Measurements from ENCODE around the gene CIDEA.
A peak's percentile ranks its signal among the peaks of the same experiment; 100 is the strongest.

CIDEA gene

DNA sequence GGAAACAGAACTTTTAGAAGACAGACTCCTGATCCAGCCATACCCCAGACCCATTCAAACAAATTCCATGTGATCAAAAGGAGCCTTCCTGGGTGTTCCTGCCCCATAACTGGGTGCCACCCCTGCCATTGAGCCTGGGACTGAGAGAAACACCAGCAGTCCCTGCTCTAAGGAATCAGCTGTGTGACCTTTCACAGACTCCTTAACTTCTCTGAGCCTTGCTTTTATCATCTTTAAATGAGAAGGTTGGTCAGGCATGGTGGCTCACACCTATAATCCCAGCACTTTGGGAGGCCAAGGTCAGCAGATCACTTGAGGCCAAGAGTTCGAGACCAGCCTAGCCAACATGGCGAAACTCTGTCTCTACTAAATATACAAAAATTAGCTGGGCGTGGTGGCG lies 20.6 kb downstream of the CIDEA start:
- DNase-seq, result no peak

GRCh38 chr18:12276736-12277554 lies 22.8 kb downstream of the CIDEA start:
- DNase-seq, result no peak

GRCh38 chr18:12278215-12278671 lies 24.1 kb downstream of the CIDEA start:
- no peak for DNase-seq

GRCh38 chr18:12278741-12279682 lies 24.9 kb downstream of the CIDEA start:
- DNase-seq, result peak; percentile 99

DNA sequence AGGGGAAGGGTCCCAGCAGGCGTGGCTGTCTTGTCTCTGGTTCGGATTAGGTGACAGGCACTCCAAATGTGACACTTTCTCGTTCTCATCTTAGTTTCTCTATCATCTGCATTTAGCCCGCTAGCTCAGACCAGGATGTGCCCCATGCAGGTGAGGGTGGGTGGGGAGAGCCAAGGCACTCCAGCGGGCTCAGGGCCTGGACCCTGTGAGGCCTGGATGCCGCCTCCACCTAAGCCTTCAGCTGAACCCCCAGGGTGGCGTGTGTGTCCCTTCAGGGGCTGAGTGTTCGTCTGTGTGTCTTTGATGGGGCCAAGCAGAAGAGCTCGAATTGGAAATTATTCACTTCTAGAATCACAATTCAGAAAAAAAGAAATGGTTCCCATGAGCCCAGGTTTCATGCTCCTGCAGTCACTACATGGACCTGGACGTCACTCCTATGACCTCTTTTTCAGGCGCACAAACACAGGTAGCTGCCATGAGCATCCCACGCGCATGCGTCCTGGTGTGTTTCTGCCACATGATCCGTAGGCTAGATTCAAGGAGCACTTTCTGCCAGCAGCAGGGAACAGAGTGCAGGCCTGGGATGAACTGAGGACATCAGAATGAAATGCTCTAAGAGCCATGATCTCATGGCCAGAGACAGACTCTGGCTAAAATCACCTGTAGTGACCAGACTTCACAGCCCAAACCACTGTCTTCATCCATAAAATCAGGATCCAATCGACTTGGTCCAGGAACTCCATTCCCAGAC lies 25.8 kb downstream of the CIDEA start:
- no peak for DNase-seq

GRCh38 chr18:12281861-12282260 lies 27.7 kb downstream of the CIDEA start:
- peak; percentile 69 for DNase-seq

DNA sequence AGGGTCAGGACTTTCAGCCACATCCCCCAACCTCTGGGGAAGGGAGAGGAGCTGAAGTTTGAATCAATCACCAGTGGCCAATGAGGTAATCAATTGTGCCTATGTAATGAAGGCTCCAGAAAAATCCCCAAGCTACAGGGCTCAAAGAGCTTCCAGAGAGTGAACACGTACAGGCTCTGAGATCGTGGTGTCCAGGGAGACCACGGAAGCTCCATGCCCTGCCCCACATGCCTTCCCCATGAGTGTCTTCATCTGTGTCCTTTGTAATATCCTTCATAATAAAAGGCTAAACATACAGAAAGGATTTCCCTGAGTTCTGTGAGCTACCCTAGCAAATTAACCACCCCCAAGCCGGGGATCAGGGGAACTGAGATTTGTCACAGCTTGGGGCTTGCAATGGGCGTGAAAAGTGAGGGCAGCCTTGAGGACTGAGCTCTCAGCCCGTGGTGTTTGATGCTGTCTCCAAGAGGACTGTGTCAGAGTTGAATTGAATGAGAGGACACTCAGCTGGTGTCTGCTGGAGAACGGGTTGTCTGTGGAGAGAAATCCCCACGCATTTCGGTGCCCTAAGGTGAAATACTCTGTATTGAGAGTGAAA lies 28.4 kb downstream of the CIDEA start:
- DNase-seq, result peak; percentile 96

DNA sequence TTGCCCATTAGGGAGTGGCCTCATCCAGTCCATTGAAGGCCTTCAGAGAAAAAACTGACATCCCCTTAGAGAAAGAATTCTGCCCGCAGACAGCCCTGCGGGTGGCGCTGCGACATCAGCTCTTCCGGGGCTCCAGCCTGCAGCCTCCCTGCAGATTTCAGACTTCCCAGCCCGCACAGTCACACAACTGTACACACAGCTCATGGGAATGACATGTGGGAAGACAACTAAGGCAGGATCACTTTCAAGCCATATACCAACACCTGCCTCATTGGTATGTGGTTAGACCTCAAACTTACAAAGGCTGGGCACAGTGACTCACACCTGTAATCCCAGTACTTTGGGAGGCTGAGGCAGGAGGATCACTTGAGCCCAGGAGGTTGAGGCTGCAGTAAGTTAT lies 29.1 kb downstream of the CIDEA start:
- DNase-seq, result peak; percentile 73

DNA sequence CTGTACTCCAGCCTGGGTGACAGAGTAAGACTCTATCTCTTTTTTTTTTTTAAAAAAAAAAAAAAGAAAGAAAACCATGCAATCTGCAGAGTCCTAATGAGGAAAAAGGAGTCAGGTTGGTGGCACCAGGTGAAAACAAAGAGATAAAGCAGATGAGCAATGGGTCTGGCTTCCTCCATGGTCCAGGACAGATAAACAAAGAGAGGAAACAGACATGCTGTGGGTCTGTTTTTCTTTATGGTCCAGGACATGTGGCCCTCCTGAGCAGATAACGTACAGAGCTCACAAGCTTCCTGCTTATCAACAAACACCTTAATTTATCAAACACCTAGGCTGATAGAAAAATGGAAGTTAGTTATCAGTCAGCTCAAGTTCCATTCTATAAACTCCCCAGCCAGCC lies 29.5 kb downstream of the CIDEA start:
- no peak for DNase-seq

DNA sequence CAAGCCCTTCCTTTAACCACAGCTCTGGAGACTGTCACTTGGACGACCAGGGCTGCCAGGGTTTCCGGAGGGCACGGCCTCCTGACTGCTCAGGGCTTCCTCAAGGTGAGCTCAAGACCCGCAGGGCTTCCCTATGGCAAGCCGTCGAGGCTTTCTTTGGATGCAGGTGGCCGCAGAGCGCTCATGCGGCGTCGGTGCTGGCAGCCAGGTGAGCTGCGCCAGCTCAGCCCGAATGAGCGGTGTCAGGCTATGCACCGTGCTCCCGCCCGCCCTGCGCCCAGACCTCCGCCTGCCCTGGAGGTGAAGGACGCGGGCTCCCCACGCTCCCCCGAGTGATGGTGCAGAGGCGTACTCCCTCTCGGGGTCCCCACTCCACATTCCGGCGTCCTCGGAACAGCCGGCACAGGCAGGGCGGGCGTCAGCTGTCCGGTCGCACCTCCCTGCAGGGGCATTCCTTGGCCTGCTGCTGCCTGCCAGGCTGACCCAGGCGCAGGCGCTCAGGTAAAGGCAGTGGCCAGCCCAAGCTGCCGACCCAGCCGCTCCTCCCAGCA lies 33.0 kb downstream of the CIDEA start:
- DNase-seq, result no peak

DNA sequence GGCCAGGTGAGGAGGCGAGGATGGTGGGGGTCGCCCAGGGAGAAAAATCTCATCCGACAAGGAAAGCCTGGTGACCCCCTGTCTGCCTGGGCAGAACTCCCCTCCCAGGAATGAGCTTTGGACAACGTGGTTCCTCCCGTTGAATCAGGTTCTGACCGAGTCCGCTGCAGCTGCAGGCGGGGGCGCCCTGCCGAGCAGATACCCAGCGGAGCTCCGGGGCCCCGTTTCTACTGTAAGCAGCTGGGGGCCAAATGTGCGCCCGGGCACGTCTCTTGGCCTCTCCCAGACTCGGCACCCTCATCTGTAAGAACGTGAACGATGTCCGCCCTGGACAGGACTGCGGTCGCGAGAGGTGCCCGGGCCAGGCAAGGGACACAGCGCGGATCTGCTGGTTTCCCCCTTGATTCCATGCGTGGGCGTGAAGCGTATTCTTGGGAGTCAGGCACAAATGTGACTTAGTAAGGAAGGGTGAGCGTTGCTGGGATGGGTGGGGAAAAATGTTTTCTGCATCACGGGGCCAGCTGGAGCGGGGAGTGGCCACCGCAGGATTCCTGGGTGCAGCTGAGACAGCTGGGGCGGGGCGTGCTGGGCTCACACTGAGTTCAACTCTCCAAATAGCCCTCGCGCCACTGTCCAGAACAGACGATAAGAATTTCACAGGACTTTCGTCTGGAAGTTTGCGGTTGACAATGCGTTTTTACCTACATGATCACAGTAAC lies 33.7 kb downstream of the CIDEA start:
- DNase-seq, result peak; percentile 86

DNA sequence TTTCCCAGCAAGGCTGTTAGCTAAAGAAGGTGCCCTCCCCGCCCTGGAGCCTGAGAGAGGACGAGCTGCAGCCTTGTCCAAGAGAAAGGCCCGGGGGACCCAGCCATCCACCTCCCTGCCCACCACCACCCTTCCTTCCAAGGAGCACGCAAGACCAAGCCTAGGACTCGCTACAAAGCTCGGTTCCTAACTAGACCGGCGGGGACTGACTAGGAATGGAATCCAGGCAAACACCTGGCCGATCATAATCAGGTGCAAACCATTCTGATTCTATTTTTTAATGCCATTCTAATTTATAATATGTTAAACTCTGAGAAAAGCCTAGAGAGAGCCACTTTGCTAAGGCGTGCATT lies 34.2 kb downstream of the CIDEA start:
- no peak for DNase-seq

DNA sequence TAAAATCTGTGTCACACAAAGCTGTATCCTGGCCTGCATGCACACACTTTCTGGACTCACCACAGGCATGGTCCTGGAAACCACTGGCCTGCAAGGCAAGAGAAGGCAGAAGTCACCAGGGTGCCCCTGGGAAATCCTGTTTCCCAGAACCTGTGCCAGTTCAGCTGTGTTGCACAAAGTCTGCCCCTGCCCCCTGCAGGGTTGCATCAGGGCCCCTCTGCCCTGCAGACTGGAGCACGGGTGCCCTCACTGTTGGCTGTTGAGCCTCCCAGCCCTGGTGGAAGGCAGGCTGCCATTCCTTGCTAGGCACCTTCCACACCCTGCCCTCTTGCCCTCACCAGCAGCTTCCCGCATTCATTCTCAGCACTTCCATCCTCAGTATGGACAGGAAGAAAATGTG lies 35.9 kb downstream of the CIDEA start:
- no peak for DNase-seq

DNA sequence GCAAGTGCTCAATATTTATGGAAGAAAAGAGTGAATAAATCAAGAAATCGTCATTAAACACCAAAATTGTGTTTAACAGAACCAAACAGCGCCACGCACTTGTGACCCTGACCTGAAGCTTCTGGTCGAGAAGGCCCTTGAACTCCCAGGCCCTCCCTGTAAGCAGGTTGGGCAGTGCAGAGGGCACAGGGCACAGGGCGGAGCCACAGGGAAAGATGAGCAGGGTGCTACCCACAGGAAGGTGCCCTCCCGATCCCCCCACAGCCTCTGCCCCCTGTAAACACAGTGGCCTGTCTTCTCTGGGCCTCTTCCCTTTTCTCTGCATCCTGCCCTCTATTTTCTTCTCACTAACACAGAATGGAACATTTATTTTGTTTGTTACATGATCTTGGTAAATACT lies 37.0 kb downstream of the CIDEA start:
- no peak for DNase-seq

DNA sequence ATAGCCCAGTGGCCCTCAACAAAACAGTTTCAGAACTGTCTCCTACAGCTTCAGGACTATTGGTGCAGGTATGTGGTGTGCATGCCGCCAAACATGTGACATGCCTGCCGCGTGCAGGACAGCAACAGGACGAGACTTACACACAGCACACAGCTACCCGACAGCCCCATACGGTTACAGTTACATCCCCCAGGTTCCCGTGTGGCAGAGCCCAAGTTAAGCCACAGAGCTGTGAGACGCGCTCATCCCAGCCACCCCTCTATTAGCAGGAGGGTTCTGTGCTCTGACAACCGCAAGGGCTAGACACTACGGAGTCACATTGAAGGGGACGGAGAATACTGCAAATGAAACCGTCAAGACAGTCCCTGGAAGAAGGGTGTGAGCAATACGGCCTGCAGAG lies 37.5 kb downstream of the CIDEA start:
- DNase-seq, result no peak

DNA sequence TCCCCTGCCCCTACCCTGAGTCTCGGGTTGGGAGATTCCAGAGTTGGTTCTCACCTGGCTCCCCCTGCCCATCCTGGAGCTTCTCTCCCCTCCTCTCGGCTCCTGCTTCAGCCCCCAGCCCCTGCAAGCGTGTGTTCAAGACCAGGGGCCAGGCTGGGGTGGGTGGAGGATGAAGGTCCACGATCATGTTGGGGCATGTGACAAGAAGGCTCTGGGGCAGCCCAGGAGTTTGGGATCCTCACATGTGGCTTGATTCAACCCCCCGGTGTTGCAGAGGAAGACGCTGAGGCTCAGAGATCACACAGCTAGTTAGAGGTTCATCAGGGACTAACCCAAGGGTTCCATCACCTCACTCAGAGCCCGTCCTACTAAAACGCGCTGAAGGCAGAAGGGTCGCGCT lies 39.7 kb downstream of the CIDEA start:
- no peak for DNase-seq

DNA sequence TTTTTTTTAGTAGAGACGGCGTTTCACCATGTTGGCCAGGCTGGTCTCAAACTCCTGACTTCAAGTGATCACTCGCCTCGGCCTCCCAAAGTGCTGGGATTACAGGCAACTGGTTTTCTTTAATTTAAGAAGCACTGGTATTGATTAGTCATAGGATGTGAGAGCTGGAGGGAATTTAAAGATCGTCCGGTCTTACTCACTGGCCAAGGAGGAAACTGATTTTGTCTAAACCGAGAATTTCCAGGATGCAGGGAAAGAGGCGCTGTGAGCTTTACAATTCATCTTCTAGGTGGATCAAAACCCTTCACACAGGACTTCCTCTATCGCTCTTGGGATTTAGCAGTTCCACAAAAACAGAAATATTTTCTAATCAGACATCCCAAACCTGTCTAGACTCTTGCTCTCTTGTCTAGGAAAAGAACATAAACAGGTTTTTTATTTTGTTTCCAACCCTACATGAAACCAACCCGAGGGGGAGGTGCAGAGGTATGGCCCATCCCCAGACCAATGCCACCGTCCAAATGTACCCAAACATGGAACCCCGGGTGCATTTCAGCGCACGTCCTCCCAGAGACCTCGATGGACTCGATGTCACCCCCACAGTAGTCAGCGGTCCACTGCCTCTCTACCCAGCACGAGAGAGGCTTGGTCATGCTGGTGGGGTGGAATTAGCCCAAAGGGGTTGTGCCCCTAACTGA lies 41.4 kb downstream of the CIDEA start:
- peak; percentile 79 for DNase-seq

DNA sequence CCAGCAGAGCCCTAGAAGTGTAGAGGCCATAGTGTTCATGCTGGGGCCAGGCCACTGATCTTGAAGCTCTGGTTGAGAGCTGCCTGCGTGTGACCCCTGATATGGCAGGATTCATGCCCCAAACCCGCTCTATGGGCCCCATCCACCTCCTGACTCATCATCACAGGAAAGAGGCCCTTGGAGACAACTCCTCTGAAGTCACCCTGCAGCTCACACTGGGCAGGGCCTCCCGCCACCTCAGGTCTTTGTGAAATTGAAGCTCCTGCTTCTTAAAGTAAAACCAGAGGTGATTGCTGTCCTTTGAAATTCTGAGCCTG lies 41.9 kb downstream of the CIDEA start:
- DNase-seq, result peak; percentile 67

DNA sequence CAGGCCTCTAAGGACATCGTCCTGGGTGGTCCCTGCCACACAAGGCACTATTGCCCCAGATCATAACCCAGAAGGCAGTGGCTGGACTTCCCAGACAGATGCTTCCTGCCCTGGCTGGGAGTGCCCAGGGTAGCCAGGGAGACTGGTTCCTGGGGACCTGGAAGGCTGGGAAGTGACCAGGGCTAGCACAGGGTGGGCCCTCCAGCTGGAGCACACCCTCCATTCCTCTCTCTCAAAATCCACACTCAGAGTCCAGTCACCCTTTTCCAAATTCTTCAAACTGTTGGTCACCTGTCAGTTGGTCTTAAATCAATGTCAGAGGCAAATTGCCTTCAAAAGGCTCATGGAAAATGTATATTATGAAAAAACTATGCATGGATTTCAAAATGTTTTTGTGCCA lies 42.3 kb downstream of the CIDEA start:
- DNase-seq, result peak; percentile 66

DNA sequence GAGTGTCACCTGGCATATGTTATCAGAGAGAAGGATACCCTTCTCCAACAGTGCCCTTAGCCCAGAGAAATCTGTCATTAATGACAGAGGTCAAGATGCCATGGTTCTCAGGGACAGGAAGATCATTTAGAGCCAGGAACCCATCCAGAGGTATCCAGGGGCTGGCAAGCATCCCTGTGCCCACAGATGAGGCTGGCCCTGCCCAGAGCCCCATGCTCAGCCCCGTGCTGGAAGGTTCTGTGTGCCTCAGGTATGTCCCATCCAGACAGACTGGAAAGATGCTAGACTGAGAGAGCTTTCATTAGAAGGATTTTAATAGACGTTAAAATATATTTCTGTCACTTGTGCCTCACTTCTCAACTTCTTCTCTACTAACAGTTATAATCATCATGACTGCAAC lies 45.7 kb downstream of the CIDEA start:
- no peak for DNase-seq
